NK-92 treated with Interleukin-12 subunit alpha and Interleukin-12 subunit beta, amount 100 ng/mL, for 24 hours (cell line): Measurements from ENCODE around the gene OPHN1.
"Not testable (repeated sequence)": the region's sequence is repeated elsewhere in the genome, so short reads cannot be mapped to it uniquely, and the experiment has no call there.

Source experiments
- DNase-seq: peaks from one replicate; lab custom pipeline; 2025; lab: John Stamatoyannopoulos, UW

Gene OPHN1

DNA sequence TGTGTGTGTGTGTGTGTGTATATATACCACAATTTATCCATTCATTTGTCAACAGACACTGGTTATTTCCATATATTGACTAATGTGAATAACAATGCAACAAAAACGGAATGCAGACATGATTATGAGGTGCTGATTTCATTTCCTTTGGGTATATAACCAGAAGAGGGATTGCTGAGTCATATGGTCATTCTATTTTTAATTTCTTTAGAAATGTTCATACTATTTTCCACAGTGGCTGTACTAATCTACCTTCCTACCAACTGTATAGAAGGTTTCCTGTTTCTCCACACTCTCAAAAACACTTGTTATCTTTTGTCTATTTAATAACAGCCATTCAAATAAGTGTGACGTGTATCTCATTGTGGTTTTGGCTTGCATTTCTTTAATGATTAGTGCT lies 269.9 kb downstream of the OPHN1 start:
- no peak for DNase-seq

- no peak for DNase-seq
Observed at GRCh38 chrX:68147848-68148247, 285.4 kb downstream of the OPHN1 start.

- DNase-seq: no peak
Observed at GRCh38 chrX:68146054-68146453, 287.2 kb downstream of the OPHN1 start.

DNA sequence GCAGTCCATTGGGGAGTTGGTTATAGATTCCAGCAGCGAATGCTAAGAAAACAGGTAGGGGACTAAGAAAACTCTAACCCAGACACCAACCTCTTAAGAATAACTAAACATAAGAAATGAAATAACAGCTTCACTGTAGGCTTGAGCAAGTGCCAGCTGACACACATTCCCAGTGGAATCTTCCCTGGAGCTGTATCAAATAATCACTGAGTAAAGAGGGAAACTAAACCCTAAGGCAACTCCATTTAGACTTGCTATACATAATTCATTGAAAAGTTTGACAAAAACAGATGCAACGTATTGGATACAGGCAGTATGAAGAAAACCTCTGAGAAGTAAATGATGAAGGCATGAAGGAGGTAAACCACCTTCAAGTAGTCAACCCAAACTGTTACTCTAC lies 293.5 kb downstream of the OPHN1 start:
- no peak for DNase-seq

- DNase-seq: no peak
Observed at GRCh38 chrX:68133181-68133580, 300.1 kb downstream of the OPHN1 start.

DNA sequence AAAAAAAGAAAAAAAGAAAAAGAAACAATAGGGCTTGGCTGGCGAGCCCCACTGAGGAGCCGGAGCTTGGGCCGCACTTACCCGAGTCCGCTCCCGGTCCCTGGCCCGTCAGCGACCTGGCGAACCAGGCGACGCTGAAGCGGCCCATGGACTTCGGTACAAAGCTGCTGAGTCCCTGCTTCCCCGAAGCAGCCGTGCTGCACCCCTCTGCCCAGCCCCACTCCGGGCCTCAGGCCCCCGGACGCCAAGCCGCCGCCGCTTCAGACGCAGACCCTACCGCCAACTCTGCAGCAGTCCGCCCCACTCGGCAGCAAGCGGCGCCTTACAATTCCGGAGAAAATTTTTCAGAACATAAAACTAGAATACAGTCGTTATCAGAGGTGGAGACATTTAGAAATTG lies 300.5 kb downstream of the OPHN1 start:
- no peak for DNase-seq

DNA sequence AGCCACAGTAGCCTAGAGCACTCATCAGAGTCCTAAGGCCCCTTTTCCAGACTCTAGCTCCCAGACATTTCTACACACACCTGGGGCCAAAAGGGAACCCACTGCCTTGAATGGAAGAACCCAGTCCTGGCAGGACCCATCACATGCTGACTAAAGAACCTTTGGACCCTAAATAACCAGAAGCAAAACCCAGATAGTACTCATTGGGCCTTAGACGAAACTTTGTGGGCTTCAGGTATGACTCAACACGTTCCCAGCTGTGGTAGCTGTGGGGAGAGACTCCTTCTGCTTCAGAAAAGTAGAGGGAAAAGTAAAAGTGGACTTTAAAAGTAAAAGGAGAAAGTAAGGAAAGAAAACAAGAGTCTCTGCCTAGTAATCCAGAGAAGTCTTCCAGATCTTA lies 311.5 kb downstream of the OPHN1 start:
- DNase-seq: no peak

- DNase-seq: no peak
Observed at GRCh38 chrX:68121371-68121770, 311.9 kb downstream of the OPHN1 start.

DNA sequence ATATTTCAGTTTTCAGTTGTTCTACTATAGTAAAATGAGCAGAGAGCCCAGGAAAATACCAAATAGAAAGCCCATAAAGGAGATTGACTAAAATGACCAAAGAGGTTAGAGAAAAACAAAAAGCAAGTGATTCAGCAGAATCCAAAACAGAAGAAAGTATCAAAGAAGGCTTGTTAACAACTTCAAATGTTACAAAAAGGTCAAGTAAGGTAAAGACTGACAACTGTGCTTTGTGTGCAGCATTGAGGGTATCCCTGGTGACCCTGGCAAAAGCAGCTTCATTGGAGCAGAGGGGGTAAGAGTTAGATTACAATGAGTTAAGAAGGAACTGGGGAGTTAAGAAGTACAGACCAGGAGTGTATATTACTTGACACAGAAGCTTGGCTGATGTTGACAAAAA lies 317.9 kb downstream of the OPHN1 start:
- no peak for DNase-seq

DNA sequence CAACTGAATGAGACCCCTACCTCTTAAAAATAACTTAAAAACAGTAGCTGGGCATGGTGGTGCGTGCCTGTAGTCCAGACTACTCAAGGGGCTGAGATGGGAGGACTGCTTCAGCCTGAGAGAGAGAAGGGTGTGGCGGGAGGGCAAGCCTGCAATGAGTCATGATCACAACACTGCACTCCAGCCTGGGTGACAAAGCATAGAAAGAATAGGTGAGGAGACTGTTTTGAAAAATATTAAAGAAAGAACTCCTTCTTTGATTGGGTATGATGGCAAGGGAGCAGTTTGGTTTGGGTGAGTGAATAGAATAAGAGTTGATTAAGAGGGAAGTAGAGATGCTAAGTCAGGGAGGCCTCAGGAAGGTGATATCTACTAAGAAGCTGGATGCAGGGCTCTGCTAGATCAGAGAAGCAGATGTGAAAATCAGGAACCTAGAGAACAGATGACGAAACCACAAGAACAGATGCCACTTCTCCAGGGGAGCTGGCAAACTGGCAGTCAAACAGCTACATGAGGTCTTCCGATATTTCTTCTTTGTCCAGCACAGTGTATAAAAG lies 318.6 kb downstream of the OPHN1 start:
- DNase-seq: no peak

DNA sequence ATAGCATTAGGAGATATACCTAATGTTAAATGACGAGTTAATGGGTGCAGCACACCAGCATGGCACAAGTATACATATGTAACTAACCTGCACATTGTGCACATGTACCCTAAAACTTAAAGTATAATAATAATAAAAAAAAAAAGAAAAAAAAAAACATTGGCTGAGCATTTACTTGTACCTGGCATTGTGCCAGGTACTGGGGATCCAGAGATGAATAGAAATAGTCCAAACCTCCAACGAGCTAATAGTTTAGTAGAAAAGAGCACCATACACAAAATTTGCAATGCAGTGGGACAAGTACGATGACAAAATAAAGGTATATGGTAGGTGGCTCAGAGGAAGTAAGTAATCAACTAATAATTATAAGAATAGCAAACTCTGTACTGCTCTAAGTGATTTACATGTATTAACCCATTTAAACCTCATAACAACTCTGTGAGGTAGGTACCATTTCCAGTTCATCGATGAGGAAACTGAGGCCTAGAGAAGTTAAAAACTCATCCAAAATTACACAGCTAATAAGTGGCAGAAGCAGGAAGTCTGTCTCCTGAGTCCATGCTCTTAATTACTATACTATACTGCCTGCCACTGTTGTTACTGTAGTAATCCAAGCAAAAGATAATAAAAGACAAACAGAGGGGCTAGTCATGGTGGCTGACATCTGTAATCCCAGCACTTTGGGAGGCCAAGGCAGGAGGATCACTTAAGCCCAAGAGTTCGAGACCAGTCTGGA lies 319.3 kb downstream of the OPHN1 start:
- no peak for DNase-seq

DNA sequence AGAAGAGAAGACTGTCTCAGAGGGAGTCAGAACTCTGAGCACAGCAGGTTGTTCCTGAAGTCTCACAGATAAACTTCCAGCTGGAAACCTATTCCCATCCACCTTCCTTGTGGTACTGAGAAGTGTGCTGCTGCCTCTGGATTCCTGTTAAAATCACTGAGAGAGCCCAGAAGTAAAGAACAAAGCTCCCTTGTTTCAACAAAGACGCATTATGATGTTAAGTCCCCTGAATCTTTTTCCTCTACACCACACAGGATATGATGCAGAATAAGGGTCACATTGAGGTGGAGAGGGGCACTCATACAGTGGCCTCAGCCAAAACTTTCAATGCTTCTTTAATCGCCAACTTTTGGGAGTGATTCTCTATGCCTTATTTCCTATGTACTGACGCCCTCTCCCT lies 321.0 kb downstream of the OPHN1 start:
- no peak for DNase-seq

DNA sequence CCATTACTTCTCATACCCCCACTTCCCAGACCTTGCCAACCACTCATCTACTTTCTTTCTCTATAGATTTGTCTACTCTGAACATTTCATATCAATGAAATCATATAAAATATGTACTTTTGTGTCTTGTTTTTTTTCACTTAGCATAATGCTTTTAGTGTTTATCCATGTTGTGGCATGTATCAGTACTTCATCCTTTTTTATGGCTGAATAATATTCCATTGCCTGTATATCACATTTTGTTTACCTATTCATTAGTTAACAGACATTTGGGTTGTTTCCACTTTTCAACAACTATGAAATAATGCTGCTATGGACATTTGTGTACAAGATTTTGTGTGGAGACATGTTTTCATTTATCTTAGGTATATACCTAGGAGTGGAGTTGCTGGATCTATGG lies 324.1 kb downstream of the OPHN1 start:
- no peak for DNase-seq

GRCh38 chrX:68098431-68098830 lies 334.9 kb downstream of the OPHN1 start:
- no peak for DNase-seq

GRCh38 chrX:68090266-68090665 lies 343.0 kb downstream of the OPHN1 start:
- DNase-seq: no peak

GRCh38 chrX:68087526-68087925 lies 345.8 kb downstream of the OPHN1 start:
- DNase-seq: no peak

- DNase-seq: no peak
Observed at GRCh38 chrX:68086709-68087108, 346.6 kb downstream of the OPHN1 start.

GRCh38 chrX:68084765-68085164 lies 348.5 kb downstream of the OPHN1 start:
- DNase-seq: no peak

GRCh38 chrX:68083510-68083909 lies 349.8 kb downstream of the OPHN1 start:
- DNase-seq: no peak

DNA sequence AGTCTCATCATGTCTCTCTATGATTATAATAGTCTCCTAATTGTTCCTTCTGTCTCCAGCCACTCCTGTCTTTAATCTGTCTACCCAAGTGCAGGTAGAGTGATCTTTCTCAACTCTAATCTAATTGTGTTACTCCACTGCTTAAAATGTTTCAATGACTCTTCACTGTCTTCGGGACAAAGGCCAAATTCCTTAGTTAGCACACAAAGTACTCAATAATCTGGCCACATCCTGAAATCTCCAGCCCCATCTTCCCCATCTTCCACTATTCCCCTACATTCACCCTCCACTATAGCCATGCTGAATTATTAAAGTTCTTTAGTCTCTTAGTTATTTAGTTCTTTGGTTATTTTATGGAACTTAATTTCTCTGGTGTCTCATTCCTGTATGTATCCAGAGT lies 353.3 kb downstream of the OPHN1 start:
- no peak for DNase-seq

DNA sequence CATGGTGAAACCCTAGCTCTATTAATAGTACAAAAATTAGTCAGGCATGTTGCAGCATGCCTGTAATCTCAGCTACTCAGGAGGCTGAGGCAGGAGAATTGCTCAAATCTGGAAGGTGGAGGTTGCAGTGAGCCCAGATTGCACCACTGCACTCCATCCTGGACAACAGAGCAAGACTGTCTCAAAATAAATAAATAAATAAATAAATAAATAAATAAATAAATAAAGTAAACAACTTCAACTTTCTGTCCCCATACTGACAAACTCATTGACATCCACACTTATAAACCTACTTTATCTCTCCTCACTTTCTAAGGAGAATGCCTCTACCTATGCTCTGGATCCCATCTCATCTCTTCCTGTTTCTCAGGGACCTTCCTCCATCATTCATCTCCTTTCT lies 354.5 kb downstream of the OPHN1 start:
- DNase-seq: not testable (repeated sequence)

GRCh38 chrX:68077378-68077777 lies 355.9 kb downstream of the OPHN1 start:
- no peak for DNase-seq

GRCh38 chrX:68072041-68072440 lies 361.3 kb downstream of the OPHN1 start:
- DNase-seq: no peak

- not testable (repeated sequence) for DNase-seq
Observed at GRCh38 chrX:68070119-68070518, 363.2 kb downstream of the OPHN1 start.
